COLO829 (cell line): ENCODE data around the gene ST6GALNAC5.

Source experiments
- DNase-seq: peaks from one replicate; pipeline ENCODE4 v3.0.0; 2012; ENCODE audit warnings: low spot score

The ST6GALNAC5 gene

DNA sequence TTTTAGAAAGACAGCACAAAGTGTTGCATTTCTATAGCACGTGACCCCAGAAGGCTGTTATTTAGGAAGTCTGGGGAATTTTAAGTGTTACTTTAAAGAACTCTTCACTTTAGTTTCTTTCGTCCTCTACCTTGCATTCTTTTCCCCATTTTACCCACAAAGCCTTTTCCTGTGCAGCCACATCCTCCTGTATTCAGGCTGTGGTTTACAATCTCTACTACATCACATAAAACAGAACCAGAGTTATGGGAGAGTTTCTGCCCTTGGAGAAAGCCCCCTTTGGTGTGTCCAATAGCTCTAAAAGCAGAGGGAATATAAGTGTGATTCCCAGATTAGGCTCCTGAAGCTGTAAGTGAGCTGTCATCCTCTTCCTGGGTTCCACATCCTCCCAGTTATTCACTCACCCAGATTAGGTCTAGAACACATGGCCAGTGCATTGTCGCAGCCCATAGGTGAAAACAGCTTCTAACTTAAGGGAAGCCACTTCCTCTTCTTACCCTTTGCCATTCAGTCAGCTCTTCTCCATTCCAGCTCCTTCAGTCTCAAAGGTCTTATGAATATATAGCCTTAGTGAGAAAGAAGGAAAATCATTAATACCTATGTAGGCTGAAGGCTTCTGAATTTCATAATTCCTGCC lies 180.8 kb downstream of the ST6GALNAC5 start:
- DNase-seq, result no peak

DNA sequence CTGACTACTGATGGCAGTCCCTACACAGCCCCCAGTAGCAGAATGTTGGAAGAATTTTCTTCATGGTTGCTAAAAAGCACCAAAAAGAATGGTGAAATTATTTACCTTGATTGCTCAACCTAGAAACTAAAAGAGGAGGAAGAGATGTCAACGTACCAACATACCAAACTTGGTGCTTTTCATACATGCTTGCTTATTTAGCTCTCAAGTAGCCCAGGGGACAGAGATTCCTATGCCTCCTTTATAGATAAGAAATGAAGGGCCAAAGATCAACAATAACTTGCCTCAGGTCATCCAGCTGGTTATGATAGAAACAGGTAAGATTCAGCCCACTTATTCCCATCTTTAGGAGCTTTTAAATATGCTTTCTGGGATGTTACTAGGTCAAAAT lies 181.3 kb downstream of the ST6GALNAC5 start:
- DNase-seq, result no peak

DNA sequence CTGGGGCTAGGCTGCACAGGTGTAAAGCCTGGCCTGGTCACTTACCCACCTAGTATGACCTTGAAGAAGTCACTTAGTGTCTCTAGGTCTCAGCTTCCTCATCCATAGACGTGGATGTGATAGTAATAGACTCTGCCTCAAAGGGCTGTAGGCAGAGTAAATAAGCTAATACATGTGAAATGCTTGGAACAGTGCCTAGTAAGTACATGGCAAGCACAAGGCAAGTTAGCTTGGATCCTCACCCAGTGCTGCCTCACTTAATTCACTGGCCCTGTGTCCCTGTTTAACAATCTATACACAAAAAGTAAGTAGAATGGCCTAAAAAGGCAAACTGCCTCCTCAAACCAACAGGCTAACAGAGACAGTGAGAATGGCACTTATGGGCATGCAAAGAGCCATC lies 184.1 kb downstream of the ST6GALNAC5 start:
- DNase-seq, result no peak

DNA sequence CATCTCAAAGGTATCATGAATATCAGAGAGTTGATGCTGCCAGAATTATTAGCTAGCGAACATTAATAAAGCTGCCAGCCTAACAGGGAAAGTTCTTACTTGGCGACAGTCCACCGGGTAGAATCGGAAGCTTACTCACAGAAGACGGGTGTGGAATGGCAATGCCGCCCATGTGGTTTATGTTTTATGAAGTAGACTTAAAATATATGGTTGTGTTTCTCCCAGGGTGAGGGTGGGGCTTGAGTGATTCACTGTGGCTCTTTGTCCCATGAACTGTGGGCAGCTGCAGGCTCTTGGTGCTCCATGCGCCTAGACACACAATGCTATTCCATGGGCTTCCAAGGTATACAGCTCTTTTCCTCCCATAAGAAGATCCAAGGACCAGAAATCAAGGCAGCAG lies 189.2 kb downstream of the ST6GALNAC5 start:
- DNase-seq, result no peak

DNA sequence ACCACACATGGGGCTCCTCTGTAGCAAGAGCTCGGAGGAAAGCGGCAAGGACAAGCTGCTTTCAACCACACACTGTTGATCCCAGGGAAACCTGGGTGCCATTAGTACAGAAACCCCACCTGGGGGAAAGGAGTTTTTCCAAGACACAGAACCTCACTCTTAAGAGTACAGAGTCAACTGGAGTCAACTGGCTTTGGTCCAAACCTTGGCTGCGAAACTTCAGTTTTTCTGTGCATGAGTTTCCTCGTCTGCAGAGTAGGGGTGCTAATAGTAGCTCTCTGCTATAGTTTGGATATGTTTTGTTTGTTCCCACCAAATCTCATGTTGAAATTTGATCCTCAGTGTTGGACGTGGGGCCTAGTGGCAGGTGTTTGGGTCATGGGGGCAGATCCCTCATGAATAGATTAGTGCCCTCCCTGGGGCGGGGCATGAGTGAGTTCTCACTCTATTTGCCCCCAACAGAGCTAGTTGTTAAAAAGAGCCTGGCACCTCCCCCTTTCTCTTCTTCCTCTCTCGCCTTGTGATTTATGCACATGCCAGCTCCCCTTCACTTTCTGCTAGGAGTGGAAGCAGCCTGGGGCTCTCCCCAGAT lies 190.8 kb downstream of the ST6GALNAC5 start:
- no peak for DNase-seq

DNA sequence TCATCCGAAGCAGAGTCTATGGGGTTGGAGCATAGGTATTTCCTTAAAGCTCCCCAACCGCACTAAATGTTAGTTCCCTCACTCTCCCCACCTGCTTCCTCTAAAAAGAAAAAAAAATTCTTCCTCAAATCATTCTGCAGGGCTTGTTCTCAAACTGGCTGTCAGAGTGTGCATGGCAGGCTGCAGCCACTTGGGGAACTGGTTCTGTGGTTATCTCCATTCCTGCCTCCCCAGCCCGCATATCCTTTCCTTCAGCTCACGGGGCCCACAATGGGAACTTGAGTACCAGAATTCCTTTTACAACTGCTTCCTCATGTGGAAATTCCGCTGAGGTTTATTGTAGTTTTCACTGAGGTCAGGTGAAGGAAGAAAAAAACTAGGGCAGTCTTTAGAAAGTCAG lies 192.7 kb downstream of the ST6GALNAC5 start:
- no peak for DNase-seq

DNA sequence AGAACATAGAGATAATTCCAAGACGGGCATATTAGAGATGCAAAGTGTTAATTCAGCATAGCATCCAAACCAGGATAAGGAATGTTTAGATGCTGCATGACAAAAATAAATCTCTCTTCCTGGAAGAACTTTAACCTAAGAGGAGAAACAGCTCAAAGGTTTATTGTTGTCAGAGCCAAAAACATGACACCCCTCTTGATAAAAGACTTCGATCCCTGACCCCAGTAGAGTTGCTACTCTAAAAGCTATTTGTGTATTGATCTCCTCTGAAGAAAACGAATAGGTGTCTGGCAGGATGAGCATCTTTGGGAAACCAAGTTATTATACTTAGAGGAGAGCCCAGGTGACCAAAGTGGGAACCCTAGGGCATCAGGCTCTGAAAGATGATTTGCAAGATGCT lies 193.9 kb downstream of the ST6GALNAC5 start:
- DNase-seq, result no peak

DNA sequence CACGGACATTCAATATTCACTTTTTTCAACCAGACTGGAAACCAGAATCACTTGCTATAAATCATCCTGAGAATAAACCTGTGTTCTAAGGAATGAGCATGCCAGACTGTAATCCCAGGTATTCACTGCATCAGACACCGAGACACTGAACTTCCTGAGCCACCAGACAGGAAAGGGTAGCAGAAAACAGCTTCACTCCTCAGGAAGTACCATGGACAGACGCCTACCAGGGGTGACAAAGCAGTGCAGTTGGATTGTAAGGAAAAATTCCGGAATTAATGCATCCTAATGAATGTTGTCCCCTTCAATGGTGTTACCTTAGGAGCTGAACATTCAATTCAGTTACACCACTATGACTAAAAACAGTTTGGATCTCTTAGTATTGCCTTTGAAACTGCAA lies 195.8 kb downstream of the ST6GALNAC5 start:
- no peak for DNase-seq

DNA sequence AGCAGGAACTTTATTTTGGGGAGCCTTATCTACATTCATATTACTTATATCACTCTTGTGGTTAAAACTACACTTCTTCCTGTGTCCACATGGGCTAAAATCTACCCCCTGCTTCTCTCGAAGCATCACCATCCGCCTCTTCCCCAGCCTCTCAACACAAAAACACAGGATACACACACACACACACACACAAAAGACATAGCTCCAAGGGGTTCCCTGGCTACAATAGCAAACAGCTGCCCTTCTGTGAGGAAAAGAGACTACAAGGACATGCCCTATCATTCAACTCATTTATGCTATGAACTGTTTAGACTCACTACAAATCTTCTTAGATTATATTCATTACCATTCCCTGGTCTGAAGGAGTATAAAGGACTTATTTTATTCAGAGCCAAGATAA lies 197.0 kb downstream of the ST6GALNAC5 start:
- no peak for DNase-seq

DNA sequence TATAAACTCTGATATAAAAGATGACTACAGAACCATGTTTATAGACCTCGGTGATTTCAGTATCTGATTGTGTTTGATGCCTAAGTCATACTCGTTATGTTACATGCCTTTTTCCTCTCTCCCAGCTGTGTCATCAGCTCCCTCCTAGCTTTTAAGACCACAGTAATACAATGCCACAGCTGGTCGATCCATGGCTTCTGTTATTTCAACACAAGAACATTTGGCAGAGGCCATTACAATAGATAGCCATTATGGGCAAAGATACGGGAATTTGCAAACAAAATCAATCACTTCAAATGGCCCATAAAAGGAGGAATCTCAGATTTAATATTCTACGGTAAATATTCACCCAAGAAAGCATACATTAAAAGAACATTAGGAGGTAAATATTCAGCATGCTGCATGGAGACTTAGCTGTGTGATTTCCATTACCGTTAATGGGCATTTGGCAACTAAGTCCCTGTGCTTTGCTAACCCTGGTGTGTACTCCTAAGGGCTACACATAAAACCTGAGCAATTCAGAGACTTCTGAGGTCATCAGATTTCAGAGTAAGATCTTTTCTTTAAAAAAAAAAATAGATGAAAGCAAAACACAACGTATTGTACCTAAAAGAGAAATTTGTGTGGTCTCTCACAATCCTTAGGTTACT lies 198.5 kb downstream of the ST6GALNAC5 start:
- DNase-seq, result no peak

DNA sequence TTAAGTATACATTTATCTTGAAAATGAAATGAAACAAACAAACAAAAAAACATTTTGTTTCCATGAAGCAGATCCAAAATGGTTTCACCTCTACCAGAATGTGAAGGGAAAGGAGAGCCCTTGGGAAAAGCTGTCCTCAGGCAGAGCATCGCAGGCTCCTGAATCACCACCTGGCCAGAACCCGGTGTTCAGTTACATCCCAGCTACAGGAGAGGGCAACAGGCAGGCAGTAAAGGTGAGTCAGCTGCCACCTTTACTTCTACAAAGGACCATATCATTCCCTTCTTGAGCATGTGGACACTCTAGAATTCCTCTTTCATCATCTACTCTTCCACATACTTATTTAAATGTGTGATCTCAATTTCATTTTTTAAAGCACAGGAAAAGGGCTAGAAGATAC lies 200.7 kb downstream of the ST6GALNAC5 start:
- no peak for DNase-seq

DNA sequence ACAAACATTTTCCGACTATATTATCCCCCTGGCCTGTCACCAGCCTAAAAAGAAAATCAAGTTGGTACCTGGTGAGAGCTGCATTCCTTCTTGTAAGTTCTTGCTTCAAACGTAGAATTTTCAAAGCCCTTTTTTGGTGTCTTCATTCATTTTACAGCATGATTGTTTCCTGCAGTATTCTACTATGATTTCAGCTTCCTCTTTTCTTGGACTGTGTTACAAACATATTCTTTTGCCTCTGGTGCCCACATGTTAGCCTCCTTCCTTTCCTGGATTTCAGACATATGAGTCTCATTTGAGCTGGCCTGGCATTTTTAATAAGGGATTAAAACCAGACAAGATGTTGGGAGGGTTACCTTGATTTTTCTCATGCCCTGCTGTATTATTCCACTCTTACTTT lies 209.5 kb downstream of the ST6GALNAC5 start:
- no peak for DNase-seq

DNA sequence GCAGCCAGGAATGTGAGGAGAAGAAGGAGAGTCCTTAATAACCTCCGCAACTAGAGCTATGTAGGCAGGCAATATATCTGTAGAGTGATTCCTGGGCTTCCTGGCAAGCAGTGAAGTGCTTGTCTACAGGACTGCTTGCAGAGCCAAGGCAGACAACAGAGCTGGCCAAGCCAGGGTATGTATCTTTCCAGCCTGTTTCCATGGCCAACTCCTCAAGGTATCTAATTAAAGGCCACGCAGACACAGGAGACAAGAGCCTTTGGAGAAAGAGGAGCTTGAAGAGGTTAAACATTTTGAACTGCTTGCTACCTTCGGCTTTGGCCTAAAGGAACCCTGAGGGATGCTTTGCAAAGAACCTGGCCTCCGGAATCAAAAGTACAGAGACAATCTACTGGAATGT lies 214.6 kb downstream of the ST6GALNAC5 start:
- no peak for DNase-seq

DNA sequence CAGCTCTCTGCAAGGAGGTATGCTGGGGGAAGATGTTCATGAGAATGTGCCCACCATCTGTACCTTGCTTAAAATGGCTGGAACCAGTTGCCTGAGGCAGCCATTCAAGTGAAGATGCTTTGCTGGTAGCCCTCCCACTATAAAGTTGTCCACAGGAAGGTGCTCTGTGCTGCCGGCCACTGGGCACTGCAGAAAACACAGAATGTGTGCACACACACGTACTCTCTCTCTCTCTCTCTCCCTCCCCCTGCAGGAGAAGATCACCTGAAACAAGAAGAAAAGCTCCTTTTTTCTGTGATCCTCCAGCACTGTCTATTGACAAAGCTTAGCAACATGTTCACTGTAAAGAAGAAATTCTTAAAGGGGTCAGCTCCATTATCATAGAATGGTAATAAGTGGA lies 217.2 kb downstream of the ST6GALNAC5 start:
- no peak for DNase-seq

DNA sequence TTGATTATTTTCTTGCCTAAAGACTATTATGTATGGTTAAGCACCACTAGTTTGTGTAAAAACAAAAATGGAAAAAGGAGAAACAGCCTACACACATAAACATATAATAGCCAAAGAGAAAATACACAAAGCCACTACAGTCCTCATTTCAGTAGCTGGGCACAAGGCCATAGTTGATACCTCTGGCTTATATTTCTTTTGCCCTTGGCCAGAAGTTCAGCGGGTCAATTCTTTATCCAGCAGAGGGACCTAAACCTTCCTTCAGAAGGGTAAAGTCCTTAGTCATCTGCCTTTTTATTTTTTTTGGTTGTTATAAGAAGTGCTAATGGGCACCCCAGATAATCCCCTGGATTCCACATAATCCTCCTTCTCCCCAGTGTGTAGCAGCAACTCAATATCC lies 217.8 kb downstream of the ST6GALNAC5 start:
- DNase-seq, result no peak

DNA sequence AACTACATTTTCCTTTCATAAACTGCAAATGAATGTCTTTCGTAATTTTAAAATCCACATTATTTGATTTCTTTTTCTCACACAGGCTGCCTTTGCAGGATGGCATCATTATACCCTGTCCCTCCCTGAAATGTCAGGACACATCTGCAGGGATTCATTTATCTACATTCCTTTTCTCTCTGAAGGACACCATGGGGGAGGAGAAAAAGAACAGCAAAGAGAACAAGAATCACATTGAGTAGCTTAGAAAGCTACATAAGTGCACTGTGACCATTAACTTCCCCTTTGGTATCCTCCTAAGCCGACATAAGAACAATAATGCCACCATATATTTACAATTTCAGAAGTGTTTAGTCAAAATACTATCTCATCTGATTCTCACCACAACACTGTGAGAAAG lies 222.5 kb downstream of the ST6GALNAC5 start:
- DNase-seq, result no peak

DNA sequence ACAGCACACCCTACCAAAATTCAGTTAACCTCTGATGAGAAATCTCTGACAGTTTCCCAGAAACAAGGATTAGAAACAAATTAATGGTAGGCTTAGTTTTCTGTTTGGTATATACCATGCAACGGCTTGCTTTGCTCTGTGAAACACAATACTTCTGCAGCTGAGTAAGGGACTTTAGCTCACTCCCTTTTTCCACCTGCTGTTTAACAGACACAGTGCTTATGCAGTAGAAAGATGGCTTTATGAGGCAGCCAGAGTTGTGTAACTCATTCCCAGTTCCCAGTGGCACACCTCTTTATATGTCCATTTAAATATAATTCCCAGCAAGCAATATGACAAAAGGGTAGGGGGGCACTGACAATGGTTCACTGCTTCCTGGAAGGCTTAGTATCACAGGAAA lies 228.0 kb downstream of the ST6GALNAC5 start:
- DNase-seq, result no peak

DNA sequence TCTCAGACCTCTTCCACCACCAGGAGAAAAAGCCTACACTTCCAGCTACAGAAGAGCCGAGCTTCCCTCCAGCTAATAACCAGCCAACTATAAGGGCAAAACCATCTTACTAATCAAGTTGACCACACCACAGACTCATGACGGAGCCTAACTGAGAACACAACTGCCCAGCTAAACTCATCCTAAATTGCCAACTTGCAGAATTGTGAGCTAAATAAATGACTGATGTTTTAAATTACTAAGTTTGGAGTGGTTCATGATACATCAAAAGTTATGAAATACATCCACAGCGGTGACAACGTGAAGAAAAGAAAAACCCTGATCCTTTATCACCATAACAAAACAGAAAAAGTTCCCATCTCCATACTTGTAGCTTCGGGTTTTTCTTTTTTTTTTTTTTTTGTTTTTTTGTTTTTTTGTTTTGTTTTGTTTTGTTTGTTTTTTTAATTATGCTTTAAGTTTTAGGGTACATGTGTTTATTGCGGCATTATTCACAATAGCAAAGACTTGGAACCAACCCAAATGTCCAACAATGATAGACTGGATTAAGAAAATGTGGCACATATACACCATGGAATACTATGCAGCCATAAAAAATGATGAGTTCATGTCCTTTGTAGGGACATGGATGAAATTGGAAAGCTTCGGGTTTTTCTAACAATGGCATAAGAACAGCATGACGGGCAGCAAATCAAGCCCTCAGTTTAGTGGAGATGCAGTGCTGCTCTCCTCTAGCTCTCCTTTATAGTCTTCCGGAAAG lies 229.4 kb downstream of the ST6GALNAC5 start:
- no peak for DNase-seq

DNA sequence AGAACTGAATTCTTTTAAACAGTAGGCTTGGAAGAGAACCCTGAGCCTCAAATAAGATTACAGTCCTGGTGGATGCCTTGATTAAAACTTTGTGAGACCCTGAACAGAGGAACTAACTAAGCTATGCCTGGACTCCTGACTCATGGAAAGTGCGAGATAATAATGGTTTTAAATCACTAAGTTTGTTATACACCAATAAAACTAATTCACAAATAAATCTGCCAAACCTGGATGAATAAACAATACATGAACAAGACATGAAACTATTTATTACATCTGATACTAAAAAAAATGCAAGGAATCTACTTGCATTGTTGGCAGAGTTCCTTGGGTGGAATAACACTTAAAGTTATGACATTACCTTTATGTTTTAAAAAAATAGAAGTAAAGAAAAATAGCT lies 233.6 kb downstream of the ST6GALNAC5 start:
- no peak for DNase-seq

DNA sequence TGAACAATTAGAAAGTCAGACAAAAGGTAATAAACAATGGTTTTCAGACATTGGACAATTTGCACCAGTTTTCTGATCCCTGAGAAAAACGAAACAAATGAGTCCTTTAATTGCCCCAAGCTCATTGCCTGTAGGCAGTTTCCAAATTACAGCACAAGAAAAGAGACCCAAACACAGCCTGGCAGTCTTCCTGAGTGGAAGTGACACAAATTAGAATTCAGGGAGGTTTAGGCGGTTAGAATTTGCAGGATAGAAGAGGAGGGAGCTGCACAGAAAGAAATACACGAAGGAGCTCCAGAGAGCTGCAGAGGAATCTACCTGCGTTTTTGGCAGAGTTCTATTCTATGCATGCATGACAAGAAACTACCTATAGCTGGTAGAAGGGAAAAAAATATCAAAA lies 236.2 kb downstream of the ST6GALNAC5 start:
- no peak for DNase-seq

DNA sequence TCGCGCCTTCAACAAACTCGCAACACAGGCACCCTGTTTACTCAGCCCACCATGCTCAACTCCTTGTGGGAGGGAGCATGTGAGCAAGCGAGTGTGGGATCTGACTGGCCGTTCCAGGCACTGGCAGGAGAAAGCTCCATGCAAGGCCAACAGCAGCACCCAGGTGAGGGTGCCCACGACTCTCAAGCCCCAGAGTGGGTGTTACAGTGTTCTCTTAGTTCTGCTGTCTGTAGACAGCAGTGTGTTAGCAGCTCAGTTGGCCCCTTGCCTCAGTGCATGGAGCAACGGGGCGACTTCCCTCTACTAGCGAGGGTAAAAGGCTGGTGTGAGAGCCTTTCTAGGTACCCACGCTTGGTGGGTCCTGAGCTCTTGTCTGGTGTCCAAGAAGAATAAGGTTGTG lies 237.4 kb downstream of the ST6GALNAC5 start:
- DNase-seq, result no peak
